Loucy (cell line): ENCODE measurements around the gene CHKB.

Source experiments
- CTCF ChIP-seq: fragments of 200-600 bp; sonication (generic); conservative IDR thresholded peaks from 2 replicates; pipeline ENCODE4 v1.5.1; 2014; ENCODE audit warnings: mild to moderate bottlenecking, antibody characterized with exemption, low read length
- EZH2phosphoT487 ChIP-seq: fragments of 200-600 bp; IDR thresholded peaks from 2 replicates; pipeline ENCODE4 v1.6.1; 2018; ENCODE audit warnings: antibody characterized with exemption, mild to moderate bottlenecking, moderate library complexity, borderline replicate concordance

GRCh38 chr22:50529416-50529896 is 53.2 kb downstream of the CHKB start:
- no peak for TF ChIP-seq CTCF
- TF ChIP-seq EZH2phosphoT487 = no peak
